Left lung (tissue), 10 donors: ENCODE results near the gene PPP1R16B. TPM values are rescaled to one million over a fixed set of nuclear protein-coding genes. Genes with fewer than 3 reads are reported as not detected.

Experiments used
- ATAC-seq: fragments of 200-7000 bp; cut with Tn5 transposase; one replicate; pipeline ENCODE4 v1.9.1; 2020; ENCODE audit warnings: moderate library complexity
- DNase-seq, 4 donors: peaks; one replicate each; pipeline ENCODE4 v3.0.0-alpha.2; 2013 to 2020
- H3K27ac ChIP-seq, 2 donors: fragments of 200-600 bp; sonication (generic) in 1 of 2; one replicate each; pipeline versions ENCODE4 v1.5.0 to v1.8.0; 2020 to 2021
- H3K27me3 ChIP-seq, 2 donors: fragments of 200-600 bp; sonication (generic) in 1 of 2; one replicate each; pipeline versions ENCODE4 v1.5.0 to v1.8.0; 2020 to 2021
- H3K36me3 ChIP-seq, 2 donors: fragments of 200-600 bp; sonication (generic) in 1 of 2; one replicate each; pipeline versions ENCODE4 v1.5.0 to v1.8.0; 2020 to 2021
- H3K4me1 ChIP-seq, 2 donors: fragments of 200-600 bp; one replicate each; pipeline ENCODE4 v1.8.0; 2021
- H3K4me3 ChIP-seq, 2 donors: fragments of 200-600 bp; sonication (generic) in 1 of 2; one replicate each; pipeline versions ENCODE4 v1.5.0 to v1.8.0; 2020 to 2021; ENCODE audit warnings: mild to moderate bottlenecking in 1 of 2
- H3K9me3 ChIP-seq, 2 donors: fragments of 200-600 bp; sonication (generic) in 1 of 2; one replicate each; pipeline versions ENCODE4 v1.5.0 to v1.8.0; 2020 to 2021
- CTCF ChIP-seq, 2 donors: fragments of 200-600 bp; sonication (generic) in 1 of 2; IDR thresholded peaks; one replicate each; pipeline versions ENCODE4 v1.5.0 to v1.8.0; 2021; ENCODE audit warnings: antibody characterized with exemption in 2 of 2
- intact Hi-C, 2 donors: fragments of 100-400 bp; cut with DNase I; formaldehyde crosslinking; loops; one replicate each; pipeline versions ENCODE4 v1.11.2 to v1.14.2; 2022
- polyA plus RNA-seq, 6 donors: library from polyadenylated mRNA; unstranded; fragments of 120-200 nt; gene quantifications; one replicate each; pipeline ENCODE4 v1.2.1, GENCODE V29; 2013; ENCODE audit not compliant: insufficient read length in 6 of 6
- total RNA-seq, 2 donors: library from RNA; stranded (reverse); fragmentation: NEBNext Ultra II Directional; extraction: Animal tissue kit (Norgen Biotek cat#: 25700); gene quantifications; one replicate each; pipeline ENCODE4 v1.2.1, GENCODE V29; 2021
- donor health status: DM: no; HTN: yes; CAD: no.
- donor health status: DM: no; HTN: no; CAD: no.

Gene PPP1R16B
- total and polyA plus RNA-seq, 8 donors = 5.4 to 10.8 (median 7.8) TPM

- no peak overlapping the region for H3K4me3 ChIP-seq
- no peaks in the 10 kb centered on the region for H3K36me3 ChIP-seq
- no peak overlapping the region for H3K27ac ChIP-seq
- intact Hi-C loops = no loop called here
- no peaks in the 10 kb centered on the region for H3K27me3 ChIP-seq
- no peaks in the 10 kb centered on the region for H3K9me3 ChIP-seq
- H3K4me1 ChIP-seq = no peaks in the 10 kb centered on the region
- TF ChIP-seq CTCF (IDR thresholded peaks at IDR 0.05) = no peak
- no peak for ATAC-seq
- no peak for DNase-seq
Observed at GRCh38 chr20:38935285-38935684, 129.8 kb downstream of the PPP1R16B start.

- DNase-seq = no peak
- no peak overlapping the region for H3K4me3 ChIP-seq
- no peak for ATAC-seq
- no peak for TF ChIP-seq CTCF (IDR thresholded peaks at IDR 0.05)
- H3K4me1 ChIP-seq = no peaks in the 10 kb centered on the region
- H3K27me3 ChIP-seq = no peaks in the 10 kb centered on the region
- H3K9me3 ChIP-seq = no peaks in the 10 kb centered on the region
- H3K27ac ChIP-seq = no peak overlapping the region
- no peaks in the 10 kb centered on the region for H3K36me3 ChIP-seq
- intact Hi-C loops = no loop called here
Observed at GRCh38 chr20:38935967-38936407, 130.5 kb downstream of the PPP1R16B start.

GRCh38 chr20:38937000-38937399, 131.5 kb downstream of the PPP1R16B start:
- H3K36me3 ChIP-seq = no peaks in the 10 kb centered on the region
- intact Hi-C loops = no loop called here
- no peak for TF ChIP-seq CTCF (IDR thresholded peaks at IDR 0.05)
- H3K27ac ChIP-seq = no peak overlapping the region
- no peak for DNase-seq
- ATAC-seq = no peak
- H3K4me3 ChIP-seq = no peak overlapping the region
- no peaks in the 10 kb centered on the region for H3K4me1 ChIP-seq
- H3K27me3 ChIP-seq = no peaks in the 10 kb centered on the region
- no peaks in the 10 kb centered on the region for H3K9me3 ChIP-seq

GRCh38 chr20:38937978-38938473, 132.5 kb downstream of the PPP1R16B start:
- ATAC-seq (no peak), DNase-seq (no peak)
- intact Hi-C loops = no loop called here
- Histone ChIP-seq H3K4me1 (no peaks in the 10 kb centered on the region), H3K36me3 (no peaks in the 10 kb centered on the region), H3K9me3 (no peaks in the 10 kb centered on the region), H3K27me3 (no peaks in the 10 kb centered on the region), H3K4me3 (no peak overlapping the region), H3K27ac (no peak overlapping the region)
- no peak for TF ChIP-seq CTCF (IDR thresholded peaks at IDR 0.05)

- ATAC-seq (no peak), DNase-seq (no peak)
- H3K27ac ChIP-seq = no peak overlapping the region
- H3K4me1 ChIP-seq = no peaks in the 10 kb centered on the region
- no peaks in the 10 kb centered on the region for H3K9me3 ChIP-seq
- no peaks in the 10 kb centered on the region for H3K36me3 ChIP-seq
- intact Hi-C loops = no loop called here
- H3K4me3 ChIP-seq = no peak overlapping the region
- H3K27me3 ChIP-seq = no peaks in the 10 kb centered on the region
- TF ChIP-seq CTCF (IDR thresholded peaks at IDR 0.05) = no peak
Observed at GRCh38 chr20:38939686-38940085, 134.2 kb downstream of the PPP1R16B start.
